GM23338 (cell line): ENCODE results near the gene NTN1.

Source experiments
- CREB1 ChIP-seq: fragments of 250-450 bp; sonication (Bioruptor Pico); IDR thresholded peaks from 2 replicates; pipeline ENCODE4 v1.5.0; 2020; ENCODE audit warnings: low read depth, mild to moderate bottlenecking, moderate library complexity
- CTCF ChIP-seq, 2 experiments: fragments of 200-600 bp in 1 of 2; sonication (generic) in 1 of 2; conservative IDR thresholded peaks; 2 replicates each; pipeline versions ENCODE4 v1.5.1 to v1.6.1; 2016 to 2017; ENCODE audit warnings: antibody characterized with exemption in 2 of 2, low read depth in 2 of 2, mild to moderate bottlenecking in 2 of 2, moderate library complexity in 1 of 2
- ETS1 ChIP-seq: IDR thresholded peaks from 2 replicates; pipeline ENCODE4 v1.6.1; 2016; ENCODE audit warnings: antibody characterized with exemption
- EZH2 ChIP-seq: fragments of 200-600 bp; sonication (generic); IDR thresholded peaks from one replicate; pipeline ENCODE4 v1.8.0; 2017; ENCODE audit warnings: antibody characterized with exemption, mild to moderate bottlenecking, low read depth; ENCODE audit not compliant: unreplicated experiment
- EZH2phosphoT487 ChIP-seq: fragments of 200-600 bp; sonication (generic); IDR thresholded peaks from one replicate; pipeline ENCODE4 v1.8.1; 2018; ENCODE audit warnings: antibody characterized with exemption; ENCODE audit not compliant: unreplicated experiment
- JUNB ChIP-seq: IDR thresholded peaks from one replicate; pipeline ENCODE4 v1.6.1; 2016; ENCODE audit warnings: antibody characterized with exemption; ENCODE audit not compliant: unreplicated experiment
- NANOG ChIP-seq: IDR thresholded peaks from 2 replicates; pipeline ENCODE4 v1.6.1; 2016; ENCODE audit warnings: antibody characterized with exemption, borderline replicate concordance
- POLR2AphosphoS5 ChIP-seq: IDR thresholded peaks from 2 replicates; pipeline ENCODE4 v1.6.1; 2016; ENCODE audit warnings: antibody characterized with exemption, low read depth
- STAT1 ChIP-seq: IDR thresholded peaks from one replicate; pipeline ENCODE4 v1.6.1; 2016; ENCODE audit warnings: antibody characterized with exemption; ENCODE audit not compliant: unreplicated experiment
- ZNF114 ChIP-seq: fragments of 250-450 bp; sonication (Bioruptor Pico); IDR thresholded peaks from 2 replicates; pipeline ENCODE4 v1.5.0; 2020; ENCODE audit warnings: mild to moderate bottlenecking, moderate library complexity
- ZNF331 ChIP-seq: fragments of 250-450 bp; sonication (Bioruptor Pico); IDR thresholded peaks from 2 replicates; pipeline ENCODE4 v1.5.0; 2020; ENCODE audit warnings: low read depth, mild to moderate bottlenecking, moderate library complexity
- TF ChIP-seq, protein P1 (sequence below): IDR thresholded peaks from one replicate; pipeline ENCODE4 v1.6.1; 2018; ENCODE audit warnings: antibody characterized with exemption; ENCODE audit not compliant: unreplicated experiment
- TF ChIP-seq, protein P2 (sequence below): fragments of 250-450 bp; sonication (Bioruptor Pico); IDR thresholded peaks from 2 replicates; pipeline ENCODE4 v1.5.0; 2020; ENCODE audit warnings: mild to moderate bottlenecking, moderate library complexity

DNA sequence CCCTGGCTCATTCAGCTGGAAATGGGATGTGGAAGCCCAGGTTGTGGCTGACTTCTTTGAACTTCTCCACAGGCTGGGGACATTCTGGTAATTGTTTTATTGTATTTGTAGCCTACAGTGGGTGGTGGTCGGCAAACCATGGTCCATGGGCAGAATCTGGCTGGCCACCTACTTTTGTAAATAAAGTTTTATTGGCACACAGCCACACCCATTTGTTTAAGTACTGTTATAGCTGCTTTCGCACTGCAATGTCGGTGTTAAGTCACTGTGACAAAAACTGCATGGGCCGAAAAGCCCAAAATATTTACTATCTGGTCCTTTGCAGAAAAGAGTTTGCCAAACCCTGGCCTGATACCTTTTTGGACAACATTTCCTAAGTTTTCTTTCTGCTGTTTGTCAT is 86.2 kb downstream of the NTN1 start:
- TF ChIP-seq CTCF (conservative IDR thresholded peaks at IDR 0.05; ENCODE audit: low read depth in 2 of 2): no peak
- TF ChIP-seq EZH2phosphoT487: no peak
- TF ChIP-seq CREB1 (CRISPR knock-in tag): no peak
- no peak for TF ChIP-seq POLR2AphosphoS5
- TF ChIP-seq EZH2: no peak
- no peak for TF ChIP-seq JUNB
- no peak for TF ChIP-seq ETS1
- TF ChIP-seq ZNF114: no peak
- TF ChIP-seq, protein P1, sequence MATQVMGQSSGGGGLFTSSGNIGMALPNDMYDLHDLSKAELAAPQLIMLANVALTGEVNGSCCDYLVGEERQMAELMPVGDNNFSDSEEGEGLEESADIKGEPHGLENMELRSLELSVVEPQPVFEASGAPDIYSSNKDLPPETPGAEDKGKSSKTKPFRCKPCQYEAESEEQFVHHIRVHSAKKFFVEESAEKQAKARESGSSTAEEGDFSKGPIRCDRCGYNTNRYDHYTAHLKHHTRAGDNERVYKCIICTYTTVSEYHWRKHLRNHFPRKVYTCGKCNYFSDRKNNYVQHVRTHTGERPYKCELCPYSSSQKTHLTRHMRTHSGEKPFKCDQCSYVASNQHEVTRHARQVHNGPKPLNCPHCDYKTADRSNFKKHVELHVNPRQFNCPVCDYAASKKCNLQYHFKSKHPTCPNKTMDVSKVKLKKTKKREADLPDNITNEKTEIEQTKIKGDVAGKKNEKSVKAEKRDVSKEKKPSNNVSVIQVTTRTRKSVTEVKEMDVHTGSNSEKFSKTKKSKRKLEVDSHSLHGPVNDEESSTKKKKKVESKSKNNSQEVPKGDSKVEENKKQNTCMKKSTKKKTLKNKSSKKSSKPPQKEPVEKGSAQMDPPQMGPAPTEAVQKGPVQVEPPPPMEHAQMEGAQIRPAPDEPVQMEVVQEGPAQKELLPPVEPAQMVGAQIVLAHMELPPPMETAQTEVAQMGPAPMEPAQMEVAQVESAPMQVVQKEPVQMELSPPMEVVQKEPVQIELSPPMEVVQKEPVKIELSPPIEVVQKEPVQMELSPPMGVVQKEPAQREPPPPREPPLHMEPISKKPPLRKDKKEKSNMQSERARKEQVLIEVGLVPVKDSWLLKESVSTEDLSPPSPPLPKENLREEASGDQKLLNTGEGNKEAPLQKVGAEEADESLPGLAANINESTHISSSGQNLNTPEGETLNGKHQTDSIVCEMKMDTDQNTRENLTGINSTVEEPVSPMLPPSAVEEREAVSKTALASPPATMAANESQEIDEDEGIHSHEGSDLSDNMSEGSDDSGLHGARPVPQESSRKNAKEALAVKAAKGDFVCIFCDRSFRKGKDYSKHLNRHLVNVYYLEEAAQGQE: no peak
- TF ChIP-seq ZNF331 (CRISPR knock-in tag): no peak
- TF ChIP-seq STAT1: no peak
- no peak for TF ChIP-seq NANOG
- TF ChIP-seq, protein P2, sequence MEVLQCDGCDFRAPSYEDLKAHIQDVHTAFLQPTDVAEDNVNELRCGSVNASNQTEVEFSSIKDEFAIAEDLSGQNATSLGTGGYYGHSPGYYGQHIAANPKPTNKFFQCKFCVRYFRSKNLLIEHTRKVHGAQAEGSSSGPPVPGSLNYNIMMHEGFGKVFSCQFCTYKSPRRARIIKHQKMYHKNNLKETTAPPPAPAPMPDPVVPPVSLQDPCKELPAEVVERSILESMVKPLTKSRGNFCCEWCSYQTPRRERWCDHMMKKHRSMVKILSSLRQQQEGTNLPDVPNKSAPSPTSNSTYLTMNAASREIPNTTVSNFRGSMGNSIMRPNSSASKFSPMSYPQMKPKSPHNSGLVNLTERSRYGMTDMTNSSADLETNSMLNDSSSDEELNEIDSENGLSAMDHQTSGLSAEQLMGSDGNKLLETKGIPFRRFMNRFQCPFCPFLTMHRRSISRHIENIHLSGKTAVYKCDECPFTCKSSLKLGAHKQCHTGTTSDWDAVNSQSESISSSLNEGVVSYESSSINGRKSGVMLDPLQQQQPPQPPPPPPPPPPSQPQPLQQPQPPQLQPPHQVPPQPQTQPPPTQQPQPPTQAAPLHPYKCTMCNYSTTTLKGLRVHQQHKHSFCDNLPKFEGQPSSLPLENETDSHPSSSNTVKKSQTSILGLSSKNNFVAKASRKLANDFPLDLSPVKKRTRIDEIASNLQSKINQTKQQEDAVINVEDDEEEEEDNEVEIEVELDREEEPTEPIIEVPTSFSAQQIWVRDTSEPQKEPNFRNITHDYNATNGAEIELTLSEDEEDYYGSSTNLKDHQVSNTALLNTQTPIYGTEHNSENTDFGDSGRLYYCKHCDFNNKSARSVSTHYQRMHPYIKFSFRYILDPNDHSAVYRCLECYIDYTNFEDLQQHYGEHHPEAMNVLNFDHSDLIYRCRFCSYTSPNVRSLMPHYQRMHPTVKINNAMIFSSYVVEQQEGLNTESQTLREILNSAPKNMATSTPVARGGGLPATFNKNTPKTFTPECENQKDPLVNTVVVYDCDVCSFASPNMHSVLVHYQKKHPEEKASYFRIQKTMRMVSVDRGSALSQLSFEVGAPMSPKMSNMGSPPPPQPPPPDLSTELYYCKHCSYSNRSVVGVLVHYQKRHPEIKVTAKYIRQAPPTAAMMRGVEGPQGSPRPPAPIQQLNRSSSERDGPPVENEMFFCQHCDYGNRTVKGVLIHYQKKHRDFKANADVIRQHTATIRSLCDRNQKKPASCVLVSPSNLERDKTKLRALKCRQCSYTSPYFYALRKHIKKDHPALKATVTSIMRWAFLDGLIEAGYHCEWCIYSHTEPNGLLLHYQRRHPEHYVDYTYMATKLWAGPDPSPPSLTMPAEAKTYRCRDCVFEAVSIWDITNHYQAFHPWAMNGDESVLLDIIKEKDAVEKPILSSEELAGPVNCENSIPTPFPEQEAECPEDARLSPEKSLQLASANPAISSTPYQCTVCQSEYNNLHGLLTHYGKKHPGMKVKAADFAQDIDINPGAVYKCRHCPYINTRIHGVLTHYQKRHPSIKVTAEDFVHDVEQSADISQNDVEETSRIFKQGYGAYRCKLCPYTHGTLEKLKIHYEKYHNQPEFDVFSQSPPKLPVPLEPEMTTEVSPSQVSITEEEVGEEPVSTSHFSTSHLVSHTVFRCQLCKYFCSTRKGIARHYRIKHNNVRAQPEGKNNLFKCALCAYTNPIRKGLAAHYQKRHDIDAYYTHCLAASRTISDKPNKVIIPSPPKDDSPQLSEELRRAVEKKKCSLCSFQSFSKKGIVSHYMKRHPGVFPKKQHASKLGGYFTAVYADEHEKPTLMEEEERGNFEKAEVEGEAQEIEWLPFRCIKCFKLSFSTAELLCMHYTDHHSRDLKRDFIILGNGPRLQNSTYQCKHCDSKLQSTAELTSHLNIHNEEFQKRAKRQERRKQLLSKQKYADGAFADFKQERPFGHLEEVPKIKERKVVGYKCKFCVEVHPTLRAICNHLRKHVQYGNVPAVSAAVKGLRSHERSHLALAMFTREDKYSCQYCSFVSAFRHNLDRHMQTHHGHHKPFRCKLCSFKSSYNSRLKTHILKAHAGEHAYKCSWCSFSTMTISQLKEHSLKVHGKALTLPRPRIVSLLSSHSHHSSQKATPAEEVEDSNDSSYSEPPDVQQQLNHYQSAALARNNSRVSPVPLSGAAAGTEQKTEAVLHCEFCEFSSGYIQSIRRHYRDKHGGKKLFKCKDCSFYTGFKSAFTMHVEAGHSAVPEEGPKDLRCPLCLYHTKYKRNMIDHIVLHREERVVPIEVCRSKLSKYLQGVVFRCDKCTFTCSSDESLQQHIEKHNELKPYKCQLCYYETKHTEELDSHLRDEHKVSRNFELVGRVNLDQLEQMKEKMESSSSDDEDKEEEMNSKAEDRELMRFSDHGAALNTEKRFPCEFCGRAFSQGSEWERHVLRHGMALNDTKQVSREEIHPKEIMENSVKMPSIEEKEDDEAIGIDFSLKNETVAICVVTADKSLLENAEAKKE (CRISPR knock-in tag): no peak
